WTC11 (cell line): Measurements from ENCODE around the gene SREBF1. TPM values are rescaled to one million over a fixed set of nuclear protein-coding genes. Genes with fewer than 3 reads are reported as not detected.

ENCODE experiments used
- ATAC-seq: fragments of 200-7000 bp; cut with Tn5 transposase; 2 replicates; pipeline ENCODE4 v1.10.0; 2021; ENCODE audit warnings: mild to moderate bottlenecking, moderate library complexity
- CTCF ChIA-PET: fragments of 300-600 bp; sonication (Branson Sonifier 250); formaldehyde crosslinking; loops from one replicate; lab custom pipeline; 2021; ENCODE audit warnings: antibody characterized with exemption; lab: Charles Lee
- POLR2A ChIA-PET: fragments of 350-600 bp; sonication (Branson Sonifier 250); formaldehyde crosslinking; loops from one replicate; lab custom pipeline; 2021; ENCODE audit warnings: antibody characterized with exemption; lab: Charles Lee
- DNase-seq: peaks from one replicate; pipeline ENCODE4 v3.0.0; 2021; ENCODE audit warnings: low spot score
- H3K27ac Mint-ChIP-seq: 2 replicates; pipeline ENCODE4 v1.8.0; 2021; ENCODE audit warnings: mixed read lengths
- H3K27me3 Mint-ChIP-seq: 2 replicates; pipeline ENCODE4 v1.8.0; 2021; ENCODE audit warnings: low read depth, mild to moderate bottlenecking, moderate library complexity, mixed read lengths
- H3K36me3 Mint-ChIP-seq: 2 replicates; pipeline ENCODE4 v1.8.0; 2021; ENCODE audit warnings: mixed read lengths
- H3K4me1 Mint-ChIP-seq: 2 replicates; pipeline ENCODE4 v1.8.0; 2022; ENCODE audit warnings: mixed read lengths
- H3K4me3 Mint-ChIP-seq: 2 replicates; pipeline ENCODE4 v1.8.0; 2021; ENCODE audit warnings: mild to moderate bottlenecking, moderate library complexity, mixed read lengths
- H3K9me3 Mint-ChIP-seq: 2 replicates; pipeline ENCODE4 v1.8.0; 2021; ENCODE audit warnings: mixed read lengths
- HMGXB4 ChIP-seq: sonication (generic); formaldehyde crosslinking; IDR thresholded peaks from 2 replicates; pipeline ENCODE4 v1.8.1; 2023; ENCODE audit warnings: mild to moderate bottlenecking, moderate library complexity, missing genetic modification reagents
- IRF2 ChIP-seq: sonication (generic); formaldehyde crosslinking; IDR thresholded peaks from 2 replicates; pipeline ENCODE4 v1.8.0; 2022; ENCODE audit warnings: low read depth, missing genetic modification reagents, borderline replicate concordance
- MAX ChIP-seq: sonication (generic); formaldehyde crosslinking; IDR thresholded peaks from 2 replicates; pipeline ENCODE4 v1.8.0; 2022; ENCODE audit warnings: mild to moderate bottlenecking, missing genetic modification reagents
- NFYB ChIP-seq: sonication (generic); formaldehyde crosslinking; conservative IDR thresholded peaks from 2 replicates; pipeline ENCODE4 v1.8.0; 2022; ENCODE audit warnings: low read depth, missing genetic modification reagents
- NR1H2 ChIP-seq: sonication (generic); formaldehyde crosslinking; IDR thresholded peaks from 2 replicates; pipeline ENCODE4 v1.9.0; 2021; ENCODE audit warnings: mild to moderate bottlenecking, moderate library complexity, missing genetic modification reagents
- OVOL2 ChIP-seq: fragments of 250-450 bp; sonication (Bioruptor Pico); IDR thresholded peaks from 2 replicates; pipeline ENCODE4 v1.9.0; 2021; ENCODE audit warnings: mild to moderate bottlenecking, borderline replicate concordance
- RORB ChIP-seq: fragments of 250-450 bp; sonication (Bioruptor Pico); IDR thresholded peaks from 2 replicates; pipeline ENCODE4 v1.9.0; 2021; ENCODE audit warnings: mild to moderate bottlenecking
- SMAD3 ChIP-seq: sonication (generic); formaldehyde crosslinking; IDR thresholded peaks from 2 replicates; pipeline ENCODE4 v1.8.0; 2022; ENCODE audit warnings: missing genetic modification reagents, mild to moderate bottlenecking, borderline replicate concordance
- SMAD4 ChIP-seq: sonication (generic); formaldehyde crosslinking; IDR thresholded peaks from 2 replicates; pipeline ENCODE4 v1.8.0; 2022; ENCODE audit warnings: mild to moderate bottlenecking, missing genetic modification reagents
- SOX15 ChIP-seq: fragments of 250-450 bp; sonication (Bioruptor Pico); IDR thresholded peaks from 2 replicates; pipeline ENCODE4 v1.9.0; 2021; ENCODE audit warnings: mild to moderate bottlenecking
- STAT6 ChIP-seq: sonication (generic); formaldehyde crosslinking; conservative IDR thresholded peaks from 2 replicates; pipeline ENCODE4 v1.8.1; 2023; ENCODE audit warnings: mild to moderate bottlenecking, low read depth, missing genetic modification reagents, moderate library complexity
- TEAD1 ChIP-seq: sonication (generic); formaldehyde crosslinking; IDR thresholded peaks from 2 replicates; pipeline ENCODE4 v1.8.0; 2022; ENCODE audit warnings: mild to moderate bottlenecking, missing genetic modification reagents
- TEAD4 ChIP-seq: sonication (generic); formaldehyde crosslinking; IDR thresholded peaks from 2 replicates; pipeline ENCODE4 v1.8.0; 2022; ENCODE audit warnings: mild to moderate bottlenecking, missing genetic modification reagents
- USF1 ChIP-seq: sonication (generic); formaldehyde crosslinking; IDR thresholded peaks from 2 replicates; pipeline ENCODE4 v1.8.0; 2022; ENCODE audit warnings: mild to moderate bottlenecking, missing genetic modification reagents
- ZBTB43 ChIP-seq: sonication (generic); formaldehyde crosslinking; IDR thresholded peaks from 2 replicates; pipeline ENCODE4 v1.8.1; 2023; ENCODE audit warnings: mild to moderate bottlenecking, missing genetic modification reagents
- ZNF416 ChIP-seq: fragments of 250-450 bp; sonication (Bioruptor Pico); IDR thresholded peaks from 2 replicates; pipeline ENCODE4 v1.9.0; 2021; ENCODE audit warnings: mild to moderate bottlenecking, inconsistent platforms
- ZSCAN18 ChIP-seq: fragments of 250-450 bp; sonication (Bioruptor Pico); IDR thresholded peaks from 2 replicates; pipeline ENCODE4 v2.1.2; 2022; ENCODE audit warnings: mild to moderate bottlenecking, moderate library complexity
- total RNA-seq: library from RNA; stranded (reverse); gene quantifications from 3 replicates; pipeline ENCODE4 v1.2.3, GENCODE V29; 2021

Gene SREBF1
- total RNA-seq, 1 experiment from 2014 or later = 93.7 TPM

GRCh38 chr17:17841601-17842025 lies 4.8 kb upstream of the SREBF1 start:
- H3K27ac Mint-ChIP-seq = peak overlapping the region; percentile 23
- no peak overlapping the region for H3K4me3 Mint-ChIP-seq
- ATAC-seq = no peak
- H3K9me3 Mint-ChIP-seq = no peaks in the 10 kb centered on the region
- DNase-seq = no peak
- no peaks in the 10 kb centered on the region for H3K36me3 Mint-ChIP-seq
- TF ChIP-seq IRF2 (CRISPR knock-in tag) (no peak), NR1H2 (no peak), ZBTB43 (no peak), STAT6 (CRISPR knock-in tag) (no peak), ZSCAN18 (CRISPR knock-in tag) (no peak), NFYB (CRISPR knock-in tag) (no peak), MAX (CRISPR knock-in tag) (no peak), HMGXB4 (CRISPR knock-in tag) (no peak), TEAD1 (no peak), TEAD4 (no peak), SMAD4 (CRISPR knock-in tag) (no peak), USF1 (CRISPR knock-in tag) (no peak), ZNF416 (CRISPR knock-in tag) (no peak), SMAD3 (CRISPR knock-in tag) (no peak), RORB (CRISPR knock-in tag) (no peak), SOX15 (CRISPR knock-in tag) (no peak), OVOL2 (CRISPR knock-in tag) (no peak)
- CTCF ChIA-PET = interaction anchor here (1.0 to 3.1 kb wide), 8 partner anchors 14 to 78 kb away, joined by 3 to 23 read pairs (median 3); no protein-coding TSS in a partner anchor
- POLR2A ChIA-PET = interaction anchor here (1.4 kb wide), 1 partner anchor 30 kb away, joined by 7 read pairs; no protein-coding TSS in a partner anchor
- peaks cover 3% of the 10 kb centered on the region; the same call in 1 of the 2 replicates for H3K27me3 Mint-ChIP-seq
- H3K4me1 Mint-ChIP-seq = peaks cover 53% of the 10 kb centered on the region
